Medulla oblongata (tissue), 1 donor: ENCODE data around the gene LYRM1.
"Not testable (repeated sequence)": the region's sequence is repeated elsewhere in the genome, so short reads cannot be mapped to it uniquely, and the experiment has no call there.

Source experiments
- DNase-seq: peaks from one replicate; pipeline ENCODE4 v3.0.0-alpha.2; 2015; ENCODE audit errors: extremely low spot score

Gene LYRM1

GRCh38 chr16:20900299-20901067, at the start of gene LYRM1, which contains the start of gene DCUN1D3:
LYRM1 (plus strand) TSS chr16:20900771; CDS start chr16:20915556, 14,785 bp downstream.
DCUN1D3 (minus strand) TSS chr16:20900358; CDS start chr16:20862538, 37,820 bp downstream.
- DNase-seq = peak; percentile 99

GRCh38 chr16:20850981-20851380, 49.6 kb upstream of the LYRM1 start:
- no peak for DNase-seq

GRCh38 chr16:20851601-20852000, 49.0 kb upstream of the LYRM1 start:
- peak; percentile 40 for DNase-seq

- no peak for DNase-seq
These were observed 47.4 kb upstream of the LYRM1 start for GRCh38 chr16:20853143-20853542.

GRCh38 chr16:20853981-20854620, 46.5 kb upstream of the LYRM1 start:
- DNase-seq = no peak

GRCh38 chr16:20854963-20855362, 45.6 kb upstream of the LYRM1 start:
- no peak for DNase-seq

- no peak for DNase-seq
These were observed 43.3 kb upstream of the LYRM1 start for GRCh38 chr16:20857281-20857680.

- DNase-seq = no peak
These were observed 41.3 kb upstream of the LYRM1 start for GRCh38 chr16:20859229-20859628.

GRCh38 chr16:20859699-20860098, 40.9 kb upstream of the LYRM1 start:
- DNase-seq = peak; percentile 47

GRCh38 chr16:20860361-20860760, 40.2 kb upstream of the LYRM1 start:
- peak; percentile 31 for DNase-seq

- DNase-seq = not testable (repeated sequence)
These were observed 39.6 kb upstream of the LYRM1 start for GRCh38 chr16:20860995-20861394.

- no peak for DNase-seq
These were observed 38.2 kb upstream of the LYRM1 start for GRCh38 chr16:20862162-20862960.

- not testable (repeated sequence) for DNase-seq
These were observed 36.2 kb upstream of the LYRM1 start for GRCh38 chr16:20864376-20864775.

GRCh38 chr16:20865420-20866131, 35.0 kb upstream of the LYRM1 start:
- no peak for DNase-seq

- no peak for DNase-seq
These were observed 34.3 kb upstream of the LYRM1 start for GRCh38 chr16:20866145-20866772.

- DNase-seq = no peak
These were observed 33.8 kb upstream of the LYRM1 start for GRCh38 chr16:20866801-20867200.

GRCh38 chr16:20867585-20867984, 33.0 kb upstream of the LYRM1 start:
- no peak for DNase-seq

GRCh38 chr16:20868890-20869289, 31.7 kb upstream of the LYRM1 start:
- DNase-seq = peak; percentile 87

GRCh38 chr16:20870122-20870820, 30.3 kb upstream of the LYRM1 start:
- DNase-seq = no peak

- no peak for DNase-seq
These were observed 29.3 kb upstream of the LYRM1 start for GRCh38 chr16:20871258-20871657.
